SW 1271 (cell line): ENCODE measurements around the gene UQCR10.
A peak's percentile ranks its signal among the peaks of the same experiment; 100 is the strongest.

Source experiments
- DNase-seq, 2 experiments: peaks; one replicate each; lab custom pipeline; 2025; lab: John Stamatoyannopoulos, UW

Gene UQCR10

DNA sequence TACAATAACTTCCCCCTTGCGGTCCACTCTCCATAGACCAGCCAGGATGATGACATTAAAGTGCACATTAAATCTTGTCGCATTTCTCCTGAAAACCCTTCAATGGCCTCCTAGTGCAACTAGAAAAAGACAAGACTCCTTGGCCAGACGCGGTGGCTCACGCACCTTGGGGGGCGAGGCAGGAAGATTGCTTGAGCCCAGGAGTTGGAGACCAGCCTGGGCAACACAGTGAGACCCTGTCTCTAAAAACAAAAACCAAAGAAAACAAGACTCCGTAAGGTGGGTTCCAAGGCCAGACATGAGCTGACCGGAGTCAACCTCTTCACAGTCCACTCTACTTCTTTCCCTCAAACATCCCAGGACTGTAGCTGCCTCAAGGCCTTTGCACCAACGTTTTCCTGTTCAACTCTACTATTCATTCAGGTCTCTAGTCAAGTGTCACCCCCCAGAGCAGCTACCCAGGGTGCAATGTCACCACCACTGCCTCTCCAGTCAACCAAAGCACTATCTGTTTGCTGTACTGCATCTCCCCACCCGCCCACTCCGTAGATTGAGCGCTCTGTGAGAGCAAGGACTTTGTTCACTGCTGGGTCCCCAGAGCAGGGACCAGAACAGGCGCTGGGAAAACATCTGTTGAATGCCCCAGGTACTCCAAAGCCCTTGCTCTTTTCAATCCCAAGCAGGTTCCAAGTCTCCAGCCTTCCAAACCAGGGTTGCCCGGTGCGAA is 1.1 kb upstream of the UQCR10 start:
- DNase-seq, result no peak

DNA sequence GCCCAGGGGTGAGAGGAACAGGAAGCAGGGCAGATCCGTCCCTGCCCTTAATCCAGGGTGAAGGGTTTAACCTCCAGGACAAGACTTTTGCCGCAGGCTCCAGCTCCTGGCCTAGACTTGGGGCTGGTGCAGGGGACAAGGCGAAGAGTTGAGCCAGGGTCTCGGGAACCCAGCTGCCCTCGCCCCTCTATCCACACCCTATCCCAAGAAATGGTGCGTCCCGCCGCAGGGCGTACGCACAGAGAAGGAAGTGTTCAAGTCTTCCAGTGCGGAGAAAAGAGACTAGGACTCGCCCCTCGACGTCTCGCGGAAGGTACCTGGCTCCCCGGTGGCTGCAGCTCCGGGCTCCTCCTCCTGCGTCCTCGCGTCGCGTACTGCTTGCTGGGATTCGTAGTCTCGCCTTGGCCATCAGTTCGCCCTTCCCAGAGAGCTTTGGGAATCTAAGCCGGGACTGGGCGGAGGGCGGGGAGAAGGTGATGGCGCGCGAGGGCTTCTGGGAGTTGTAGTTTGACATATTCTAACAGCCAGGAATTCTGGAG is 468 bp upstream of the UQCR10 start, which contains the start of gene ZMAT5:
Gene ZMAT5 (minus strand): TSS at position 376 of the 539 bp plus-strand sequence. CDS start 18,463 bp downstream, outside the sequence.
- peak; percentile 82 to 95 for DNase-seq

DNA sequence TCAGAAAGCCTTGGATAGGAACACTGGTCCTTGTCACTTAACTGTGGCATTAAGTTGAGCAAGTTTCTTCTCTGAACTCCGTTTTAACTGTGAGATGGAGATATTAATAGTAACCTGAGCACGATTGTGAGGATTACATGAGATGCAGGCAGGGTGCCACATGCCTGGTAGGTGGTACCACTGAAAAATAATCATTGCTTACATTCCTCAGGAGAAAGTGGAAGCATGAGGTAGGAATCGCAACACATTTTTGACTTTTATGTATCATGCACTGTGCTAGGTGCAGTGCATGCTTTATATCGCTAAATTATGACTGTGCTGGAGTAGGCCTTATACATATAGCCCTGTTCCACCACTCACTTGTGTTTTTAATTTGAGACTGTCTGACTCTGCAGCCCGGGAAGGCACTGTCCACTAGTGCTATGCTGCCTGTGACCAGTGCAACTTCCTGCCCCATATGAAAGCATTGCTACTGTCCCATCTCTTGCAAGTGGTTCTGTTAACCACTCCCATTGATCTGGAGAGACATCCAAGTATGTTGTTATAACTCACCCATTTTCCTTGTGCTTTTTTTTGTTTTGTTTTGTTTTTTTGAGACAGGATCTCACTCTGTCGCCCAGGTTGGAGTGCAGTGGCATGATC is 1.0 kb downstream of the UQCR10 start:
- no peak for DNase-seq

DNA sequence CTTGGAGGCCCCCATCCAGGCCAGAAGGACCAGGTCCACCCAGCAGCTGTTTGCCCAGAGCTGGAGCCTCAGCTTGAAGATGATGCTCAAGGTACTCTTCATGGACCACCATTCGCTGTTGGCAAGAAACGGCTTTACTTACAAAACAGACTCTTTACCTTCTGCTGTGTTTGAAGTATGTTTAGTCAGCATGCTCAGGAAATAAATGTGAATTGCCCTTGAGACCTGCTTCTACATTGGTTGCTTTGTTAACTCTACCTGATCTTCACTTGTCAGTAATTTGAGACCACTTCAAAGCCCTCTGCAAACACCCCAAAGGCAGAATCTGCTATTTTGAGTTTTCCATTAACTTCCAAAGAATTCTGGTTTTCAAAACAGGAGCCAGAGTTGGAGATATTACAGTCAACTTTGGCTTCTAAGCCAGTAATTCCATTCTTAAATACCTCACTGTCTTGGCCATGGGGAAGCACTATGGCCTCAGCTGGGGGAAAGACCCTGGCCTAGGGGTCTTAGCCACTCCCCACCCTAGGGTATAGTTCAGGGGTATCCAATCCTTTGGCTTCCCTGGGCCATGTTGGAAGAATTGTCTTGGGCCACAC is 2.7 kb downstream of the UQCR10 start:
- DNase-seq, result no peak

DNA sequence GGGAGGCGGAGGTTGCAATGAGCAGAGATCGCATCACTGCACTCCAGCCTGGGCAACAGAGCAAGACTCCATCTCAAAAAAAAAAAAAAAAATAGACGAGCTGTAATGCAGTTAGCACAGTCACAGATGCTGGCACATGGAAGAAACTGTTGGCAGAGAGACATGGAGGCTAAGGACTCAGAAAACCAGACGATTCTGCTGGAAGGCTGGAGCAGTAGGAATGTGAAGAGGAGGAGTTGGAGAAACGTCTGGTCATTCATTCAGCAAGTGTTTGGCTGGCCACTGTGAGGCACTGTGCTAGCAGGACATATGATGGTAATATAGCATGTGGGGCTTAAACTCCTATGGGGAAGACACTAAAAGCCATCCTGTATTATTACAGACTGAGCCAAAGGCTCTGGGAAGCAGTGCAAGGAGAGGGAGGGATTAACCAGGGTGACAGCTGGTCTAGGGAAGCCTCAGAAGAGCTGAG is 5.0 kb downstream of the UQCR10 start:
- peak in 1 of 2 experiments; percentile 20 for DNase-seq

DNA sequence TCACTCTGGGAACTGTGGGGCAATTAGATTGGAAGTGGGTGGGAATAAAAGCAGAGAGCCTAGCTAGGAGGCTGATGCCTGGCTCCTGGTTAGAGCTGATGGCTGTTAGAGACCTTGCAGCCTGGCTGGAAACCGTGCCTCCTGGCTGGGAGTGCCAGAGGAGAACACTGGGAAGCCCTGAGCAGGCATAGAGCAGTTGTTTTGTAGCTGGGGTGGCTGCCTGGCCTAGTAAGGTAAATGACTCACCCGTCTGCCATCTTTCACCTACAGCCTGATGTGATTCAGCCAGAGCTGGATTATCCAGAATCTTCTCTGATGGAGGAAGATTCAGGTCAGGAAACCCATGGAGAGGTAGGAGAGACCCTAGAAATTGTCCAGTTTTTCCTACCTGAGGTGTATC is 6.1 kb downstream of the UQCR10 start:
- peak in 1 of 2 experiments; percentile 13 for DNase-seq

DNA sequence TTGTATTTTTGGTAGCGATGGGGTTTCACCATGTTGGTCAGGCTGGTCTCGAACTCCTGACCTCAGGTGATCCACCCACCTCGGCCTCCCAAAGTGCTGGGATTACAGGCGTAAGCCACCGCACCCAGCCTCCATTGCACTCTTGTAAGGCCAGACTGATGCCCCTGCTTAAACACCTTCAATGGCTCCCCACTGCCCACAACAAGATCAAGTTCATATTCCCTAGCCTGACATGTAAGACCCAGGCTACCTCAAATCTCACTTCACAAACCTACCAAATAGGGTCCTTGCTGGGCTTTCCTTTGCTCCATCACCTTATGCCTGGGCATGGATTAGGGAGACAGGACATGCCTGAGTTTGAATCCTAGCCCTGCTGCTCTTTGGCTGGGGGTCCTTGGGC is 13.1 kb downstream of the UQCR10 start:
- no peak for DNase-seq

DNA sequence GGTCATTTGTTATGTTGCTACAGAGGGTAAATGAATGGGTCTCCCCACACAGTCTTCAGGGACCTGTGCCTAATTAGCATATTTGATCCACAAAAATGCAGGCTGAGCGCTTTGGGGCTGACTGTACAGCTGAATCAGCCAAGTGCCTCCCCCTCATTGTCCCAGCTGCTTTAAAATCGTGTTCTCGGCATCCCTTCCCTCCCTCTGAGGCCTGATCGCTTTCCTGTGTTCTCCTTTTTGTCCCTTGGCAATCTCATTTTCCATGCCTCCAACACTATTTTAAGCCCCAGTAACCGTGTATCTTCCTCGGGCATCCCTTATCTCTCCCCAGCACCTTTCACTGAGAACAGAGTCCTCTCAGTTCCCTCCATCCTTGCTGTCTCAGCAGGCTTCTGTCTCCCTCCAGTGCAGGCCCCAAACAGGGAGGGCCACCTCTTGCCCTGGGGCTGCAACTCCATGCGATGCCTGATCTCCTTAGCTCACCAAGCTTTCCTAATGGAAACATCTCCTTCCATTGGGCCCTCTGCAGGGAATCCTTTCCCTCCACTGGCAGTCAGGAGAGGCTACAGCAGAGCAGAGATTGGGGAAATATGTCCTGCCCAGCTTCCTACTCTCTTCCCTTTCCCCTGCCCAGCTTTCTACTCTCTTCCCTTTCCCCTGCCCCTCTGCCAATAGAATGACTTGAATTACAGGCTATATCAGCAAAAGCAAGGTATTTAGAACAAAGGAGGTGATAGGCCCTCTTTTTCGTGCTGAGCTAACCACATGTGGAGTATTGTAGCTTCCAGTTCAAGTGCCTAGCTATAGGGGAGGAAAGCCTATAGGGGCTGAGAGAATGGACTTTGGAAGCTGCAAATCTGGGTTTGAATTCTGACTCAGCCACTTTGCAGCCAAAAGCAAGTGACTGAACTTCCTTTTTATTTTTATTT is 13.8 kb downstream of the UQCR10 start:
- DNase-seq, result peak in 1 of 2 experiments; percentile 12

DNA sequence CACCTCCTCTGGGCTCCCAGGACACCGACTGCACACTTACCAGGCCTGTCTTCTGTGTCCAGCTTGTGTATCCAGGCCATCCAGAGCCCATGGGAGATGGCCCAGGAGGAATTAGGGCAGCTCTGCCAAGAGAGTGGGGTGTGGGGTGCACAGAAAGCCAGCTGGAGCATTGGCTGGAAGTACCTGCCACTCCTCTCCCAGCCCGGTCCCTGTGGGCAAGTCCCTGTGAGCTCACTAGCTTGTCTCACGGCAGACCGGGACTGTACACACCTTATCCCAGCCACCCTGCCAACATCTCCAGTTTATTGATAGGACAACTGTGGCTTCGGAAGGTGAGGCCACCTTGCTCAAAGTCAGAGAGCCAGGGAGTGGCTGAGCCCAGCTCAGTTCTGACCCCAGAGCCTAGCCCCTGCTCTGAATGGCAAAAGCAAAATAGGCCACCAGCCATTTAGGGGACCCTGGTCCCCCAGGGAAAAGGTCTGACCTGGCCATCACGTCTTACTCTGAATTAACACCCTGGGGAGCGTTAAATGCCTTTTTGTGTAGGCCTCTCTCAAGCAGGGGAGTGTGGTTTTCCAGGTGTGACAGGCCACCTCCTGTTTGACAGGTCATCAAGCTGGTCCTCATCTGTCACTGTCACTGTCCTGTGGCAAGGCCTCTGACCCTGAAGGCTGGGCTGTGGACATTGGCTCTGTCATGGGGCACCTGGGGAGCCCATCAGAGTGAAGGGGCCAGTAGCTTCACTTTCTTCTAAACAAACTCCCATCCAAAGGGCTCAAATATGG is 15.1 kb downstream of the UQCR10 start:
- DNase-seq, result no peak

DNA sequence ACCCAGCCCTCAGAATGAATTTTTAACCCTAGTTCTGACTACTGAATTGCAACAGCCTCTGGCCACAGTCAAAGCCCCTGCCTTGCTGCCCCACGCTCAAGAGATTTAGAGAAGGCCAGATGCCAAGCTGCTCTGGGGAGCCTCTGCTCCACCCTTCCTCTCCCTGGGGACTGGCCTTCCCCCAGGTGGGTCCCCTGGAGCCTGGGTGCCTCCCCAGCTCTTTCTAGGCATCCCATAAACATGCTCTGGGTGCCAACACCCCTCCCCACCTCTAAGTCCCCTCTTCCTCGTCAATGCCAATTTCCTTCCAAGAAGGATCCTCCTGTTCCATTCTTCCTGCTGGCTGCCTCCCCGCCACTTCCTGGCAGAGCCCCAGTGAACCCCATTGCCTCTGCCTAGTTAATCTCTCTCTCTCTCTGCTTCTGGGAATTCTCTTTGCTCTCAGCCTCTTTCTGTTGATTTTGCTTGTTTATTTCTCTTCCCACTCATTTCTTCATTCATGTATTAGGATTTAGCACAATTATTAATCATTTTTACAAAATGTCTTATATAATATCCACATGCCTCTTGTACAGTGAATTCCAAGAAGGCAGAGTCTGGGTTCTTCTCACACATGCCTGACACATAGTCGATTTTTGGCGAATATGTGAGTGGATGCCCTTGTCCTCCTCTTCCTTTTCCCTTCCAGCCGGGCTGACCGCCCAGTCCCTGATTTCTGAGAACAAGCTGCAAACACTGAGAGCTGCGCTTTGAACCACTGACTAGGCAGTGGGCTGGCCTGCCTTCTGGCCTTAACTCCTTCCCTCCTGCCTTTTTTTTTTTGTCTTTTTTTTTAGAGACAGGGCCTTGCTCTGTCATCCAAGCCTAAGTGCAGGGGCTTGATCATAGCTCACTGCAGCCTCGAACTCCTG is 17.5 kb downstream of the UQCR10 start:
- no peak for DNase-seq

DNA sequence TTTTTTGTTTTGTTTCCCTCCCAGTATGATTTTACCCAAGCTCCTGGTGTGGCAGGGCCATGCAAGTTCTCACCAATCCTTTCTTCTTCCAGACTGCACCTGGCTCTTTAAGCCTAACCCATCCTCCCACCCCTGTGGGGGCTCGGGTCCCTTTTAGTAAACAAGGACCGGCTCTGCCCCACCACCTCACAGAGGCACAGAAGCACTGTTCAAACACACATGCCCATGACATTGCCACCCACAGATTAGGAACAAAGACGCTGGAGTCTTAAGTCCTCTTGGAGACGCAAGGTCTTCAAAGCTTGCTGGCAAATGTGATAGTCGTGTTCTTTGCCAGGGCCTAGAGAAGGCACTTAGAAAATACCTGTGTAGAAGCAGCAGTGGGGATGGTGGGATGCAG is 18.9 kb downstream of the UQCR10 start:
- no peak for DNase-seq

DNA sequence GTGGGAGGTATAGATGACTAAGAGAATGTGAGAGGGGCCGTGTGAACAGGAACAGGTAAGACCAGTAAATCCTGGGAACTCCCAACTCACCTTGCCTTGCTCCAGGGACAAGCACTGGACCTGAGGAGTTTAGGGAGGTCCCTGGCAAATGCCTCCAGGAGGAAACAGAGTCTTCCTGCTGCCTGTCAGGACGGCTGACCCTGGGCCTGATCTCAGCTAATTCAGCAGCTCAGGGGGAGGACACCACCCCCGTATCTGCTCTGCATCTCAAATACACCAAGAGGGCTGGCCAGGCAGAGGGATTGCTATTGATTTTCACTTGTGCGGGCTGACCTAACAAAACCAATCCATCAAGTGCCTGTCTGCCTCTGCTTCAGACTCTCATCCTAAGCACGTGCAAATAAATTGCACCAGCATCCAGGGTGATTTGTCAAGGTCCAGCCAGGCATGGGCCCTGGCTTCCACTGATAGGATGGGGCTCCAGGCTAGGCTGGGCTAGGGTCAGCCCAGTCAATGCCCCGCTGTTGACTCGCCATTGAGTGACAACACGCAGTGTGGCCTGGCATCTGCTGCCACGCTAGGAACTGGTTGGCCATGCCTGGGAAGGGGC is 20.3 kb downstream of the UQCR10 start:
- DNase-seq, result no peak

DNA sequence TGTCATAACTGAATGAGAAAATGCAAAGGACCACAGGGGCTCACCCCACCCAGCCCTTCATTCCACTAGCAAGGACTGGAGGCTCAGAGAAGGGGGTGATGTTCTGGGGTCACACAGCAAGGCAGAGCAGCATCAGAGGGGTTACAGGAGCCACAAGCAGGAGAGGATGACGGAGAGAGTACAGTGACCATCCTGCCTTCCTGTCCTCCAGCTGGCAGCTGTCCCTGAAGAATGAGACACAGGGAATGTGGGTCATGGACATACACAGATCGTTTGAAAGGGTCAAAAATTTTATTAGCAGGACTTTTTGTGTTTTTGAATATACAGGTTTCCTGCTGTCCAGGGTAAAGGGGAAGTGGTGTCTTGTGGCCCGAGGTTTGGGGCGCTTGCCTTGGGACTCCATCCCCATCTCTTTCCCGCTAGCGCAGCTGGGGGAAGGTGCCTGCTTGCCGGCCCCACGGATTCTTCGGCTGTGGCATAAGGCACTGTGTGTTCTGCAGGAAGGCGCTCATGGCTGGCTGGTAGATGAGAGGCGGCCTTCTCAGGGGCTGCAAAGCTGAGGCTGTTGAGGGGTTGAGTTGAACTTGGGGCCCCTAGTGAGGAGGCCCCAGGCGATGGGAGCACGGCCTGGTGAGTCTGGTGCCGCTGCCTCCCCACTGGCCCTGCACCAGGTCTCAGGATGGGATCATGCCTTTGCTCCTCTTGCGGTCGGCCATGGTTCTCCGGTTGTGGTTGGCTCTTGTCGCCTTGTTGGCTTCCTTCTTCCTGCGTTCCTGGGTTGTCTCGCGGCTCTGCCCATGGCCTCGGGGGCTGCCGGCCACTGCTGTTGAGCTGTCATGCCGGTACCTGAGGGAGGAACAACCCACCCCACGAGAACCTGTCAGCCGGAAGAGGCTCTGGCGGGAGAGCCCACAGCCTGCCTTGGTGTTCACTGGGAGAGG is 21.4 kb downstream of the UQCR10 start:
- no peak for DNase-seq

DNA sequence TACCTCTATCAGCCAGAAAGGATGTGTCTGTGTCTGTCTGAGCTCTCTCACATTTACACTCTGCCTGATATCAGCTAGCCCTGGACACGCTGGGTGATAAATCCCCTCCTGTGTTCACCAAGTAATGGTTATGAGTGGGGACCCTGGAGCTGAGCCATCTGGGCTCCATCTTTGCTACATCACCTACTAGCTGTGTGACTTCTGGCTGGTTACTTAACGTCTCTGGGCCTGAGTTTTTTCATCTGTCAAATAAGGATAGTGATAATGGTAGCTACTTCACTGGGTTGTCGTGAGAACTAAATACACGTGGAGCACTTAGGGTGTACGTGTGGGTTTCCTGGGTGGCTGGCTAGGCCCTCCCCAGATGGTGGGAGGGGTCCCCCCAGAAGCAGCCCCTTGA is 22.9 kb downstream of the UQCR10 start:
- DNase-seq, result no peak

DNA sequence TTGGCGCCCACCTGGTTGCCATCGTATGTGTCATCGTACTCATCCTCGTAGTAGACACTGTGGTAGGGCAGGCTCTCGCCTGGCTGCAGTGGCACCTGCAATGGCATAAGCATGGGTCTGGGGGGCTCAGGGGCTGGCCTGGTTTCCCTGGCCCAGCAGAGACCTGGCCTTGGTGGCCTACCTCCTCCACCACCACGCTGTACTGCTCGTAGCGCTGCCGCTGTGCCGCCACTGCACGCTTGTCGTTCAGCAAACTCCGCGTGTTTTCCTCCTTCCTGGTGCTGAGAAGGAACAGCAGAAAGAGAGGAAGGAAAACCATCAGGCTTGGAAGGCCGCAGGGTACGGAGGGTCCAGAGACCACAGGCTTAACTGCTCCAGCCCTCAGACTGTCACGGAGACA is 26.2 kb downstream of the UQCR10 start:
- no peak for DNase-seq

DNA sequence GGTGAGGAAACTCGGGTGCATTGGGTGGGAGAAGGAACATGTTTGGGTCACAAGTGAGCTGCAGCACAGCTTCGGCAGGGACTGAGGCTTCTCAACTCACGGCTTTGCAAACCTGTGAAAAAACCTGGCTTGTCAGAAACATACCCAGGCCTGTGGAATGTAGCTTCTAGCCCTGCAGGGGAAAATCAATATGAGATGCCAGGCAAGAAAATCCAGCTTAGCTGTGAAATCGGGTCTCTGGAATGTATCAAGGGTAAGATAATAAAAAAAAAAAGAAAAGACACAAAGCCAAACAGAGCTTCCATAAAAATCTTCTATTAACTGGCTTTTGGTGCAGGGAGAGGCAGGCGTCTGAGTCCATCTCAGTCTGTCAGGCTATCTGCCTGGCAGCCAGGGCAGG is 28.5 kb downstream of the UQCR10 start:
- no peak for DNase-seq

DNA sequence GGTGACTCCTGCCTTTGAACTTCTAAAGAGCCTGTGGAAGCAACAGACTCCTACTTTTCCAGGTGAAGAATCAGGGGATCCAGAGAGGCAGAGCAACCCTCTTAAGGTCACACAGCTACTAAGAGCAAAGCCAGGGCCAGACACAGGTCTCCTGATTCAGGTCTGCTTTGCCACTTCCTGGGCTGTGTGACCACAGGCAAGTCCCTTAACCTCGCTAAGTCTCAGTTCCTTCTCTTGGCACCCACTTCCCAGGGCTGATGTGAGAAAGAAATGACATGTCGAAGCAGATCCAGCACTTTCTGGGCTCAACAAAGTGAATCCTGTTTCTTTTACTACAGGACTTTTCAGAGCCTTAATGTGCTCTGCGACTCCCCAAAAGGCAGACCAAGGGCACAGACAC is 30.2 kb downstream of the UQCR10 start:
- no peak for DNase-seq

DNA sequence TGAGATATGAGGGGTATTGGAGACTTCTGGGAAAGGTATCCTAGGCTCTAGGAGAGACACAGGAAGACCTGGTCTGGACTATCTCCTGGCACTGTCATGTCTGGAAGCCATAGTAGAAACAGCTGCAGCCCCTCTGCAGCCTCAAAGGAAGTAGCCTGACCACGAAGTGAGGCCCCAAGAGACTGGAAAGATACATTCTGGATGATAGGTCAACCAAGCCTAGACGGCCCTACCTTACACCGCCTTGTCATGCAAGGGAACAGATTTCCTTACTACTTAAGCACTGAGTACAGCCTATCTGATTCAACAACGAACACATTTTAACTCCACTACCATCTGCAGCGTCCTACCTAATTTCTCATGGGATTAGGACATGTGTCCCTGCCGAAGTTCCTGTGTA is 31.1 kb downstream of the UQCR10 start:
- no peak for DNase-seq
